PC-9 (cell line): ENCODE data around the gene CTSW.

Source experiments
- CTCF ChIP-seq: fragments of 200-600 bp; sonication (generic); conservative IDR thresholded peaks from 2 replicates; pipeline ENCODE4 v1.6.1; 2017; ENCODE audit warnings: mixed run types, antibody characterized with exemption, mild to moderate bottlenecking, moderate library complexity
- EZH2 ChIP-seq: fragments of 200-600 bp; sonication (generic); IDR thresholded peaks from 2 replicates; pipeline ENCODE4 v1.8.0; 2017; ENCODE audit warnings: antibody characterized with exemption, low read depth

DNA sequence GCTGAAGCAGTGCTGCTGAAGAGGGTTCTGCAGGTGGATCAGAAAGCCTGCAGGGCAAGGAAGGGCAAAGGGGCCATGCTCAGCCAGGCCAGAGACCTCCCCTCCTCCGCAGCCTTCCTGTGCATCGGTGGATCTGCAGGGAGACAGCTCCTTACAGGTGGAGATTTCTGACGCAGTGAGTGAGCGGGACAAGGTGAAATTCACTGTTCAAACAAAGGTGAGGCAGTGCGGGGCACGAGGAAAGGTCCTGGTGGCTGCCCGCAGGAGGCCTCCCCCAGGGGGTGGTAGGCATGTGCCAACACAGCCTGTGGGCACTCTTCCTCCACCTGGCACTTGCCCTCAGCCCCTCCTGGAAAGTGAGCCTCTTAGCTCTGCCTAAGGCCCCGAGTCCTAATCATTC is 30.3 kb upstream of the CTSW start:
- TF ChIP-seq CTCF (no peak), EZH2 (no peak)
